Brain microvascular endothelial cell (primary cell): ENCODE measurements around the gene PTTG1.

Source experiments
- DNase-seq: peaks from one replicate; pipeline ENCODE4 v3.0.0-alpha.2; 2020
- H3K27ac ChIP-seq: fragments of 250-450 bp; sonication (Bioruptor Pico); 2 replicates; pipeline ENCODE4 v1.5.1; 2020; ENCODE audit warnings: mild to moderate bottlenecking, moderate library complexity
- H3K27me3 ChIP-seq: fragments of 250-450 bp; sonication (Bioruptor Pico); replicated peaks from 2 replicates; pipeline ENCODE4 v1.5.1; 2020; ENCODE audit warnings: mild to moderate bottlenecking
- H3K36me3 ChIP-seq: fragments of 250-450 bp; sonication (Bioruptor Pico); replicated peaks from 2 replicates; pipeline ENCODE4 v1.5.1; 2020; ENCODE audit warnings: mild to moderate bottlenecking
- H3K4me3 ChIP-seq: 2 replicates; pipeline ENCODE4 v1.5.1; 2011; ENCODE audit warnings: low read depth, mild to moderate bottlenecking, control low read depth, low read length, moderate library complexity
- CTCF ChIP-seq: IDR thresholded peaks from 2 replicates; pipeline ENCODE4 v1.5.1; 2011; ENCODE audit warnings: low read depth, mild to moderate bottlenecking, moderate library complexity, low read length, control low read depth, inconsistent platforms; ENCODE audit errors: missing control alignments
- in situ Hi-C: cut with HindIII; loops from 2 replicates; pipeline ENCODE4 v1.10.0; 2017; ENCODE audit warnings: low sequenced_read_pairs, low pct_ligation_motif_present

Gene PTTG1

GRCh38 chr5:160472482-160472881, 50.8 kb downstream of the PTTG1 start:
- in situ Hi-C loops, result no loop called here
- no peak for DNase-seq
- H3K4me3 ChIP-seq, result no peak overlapping the region
- no peaks in the 10 kb centered on the region for H3K27me3 ChIP-seq
- no peak for TF ChIP-seq CTCF
- peaks cover 3% of the 10 kb centered on the region for H3K36me3 ChIP-seq
- H3K27ac ChIP-seq, result no peak overlapping the region

GRCh38 chr5:160473681-160474080, 52.0 kb downstream of the PTTG1 start:
- no peak for TF ChIP-seq CTCF
- no peaks in the 10 kb centered on the region for H3K27me3 ChIP-seq
- peaks cover 3% of the 10 kb centered on the region for H3K36me3 ChIP-seq
- DNase-seq, result no peak
- in situ Hi-C loops, result no loop called here
- H3K27ac ChIP-seq, result no peak overlapping the region
- H3K4me3 ChIP-seq, result no peak overlapping the region

- TF ChIP-seq CTCF, result no peak
- no peak for DNase-seq
- H3K27ac ChIP-seq, result no peak overlapping the region
- no peaks in the 10 kb centered on the region for H3K27me3 ChIP-seq
- no peak overlapping the region for H3K4me3 ChIP-seq
- peaks cover 4% of the 10 kb centered on the region for H3K36me3 ChIP-seq
- in situ Hi-C loops, result no loop called here
Measured at GRCh38 chr5:160474084-160474483, 52.4 kb downstream of the PTTG1 start.

GRCh38 chr5:160475864-160476438, 54.3 kb downstream of the PTTG1 start:
- DNase-seq, result no peak
- Histone ChIP-seq H3K4me3 (no peak overlapping the region), H3K27me3 (no peaks in the 10 kb centered on the region), H3K36me3 (peaks cover 6% of the 10 kb centered on the region), H3K27ac (peak overlapping the region; percentile 17)
- in situ Hi-C loops, result no loop called here
- TF ChIP-seq CTCF, result no peak

GRCh38 chr5:160477266-160477970, 55.8 kb downstream of the PTTG1 start:
- peak; percentile 77 for DNase-seq
- no peak for TF ChIP-seq CTCF
- in situ Hi-C loops, result no loop called here
- peak overlapping the region; percentile 85 for H3K27ac ChIP-seq
- no peaks in the 10 kb centered on the region for H3K27me3 ChIP-seq
- no peak overlapping the region for H3K4me3 ChIP-seq
- peaks cover 6% of the 10 kb centered on the region for H3K36me3 ChIP-seq
